SK-N-SH treated with all-trans-retinoic acid at 6 μM for 48 hours (cell line): Measurements from ENCODE around the gene CCDC69.

Experiments
- CSDC2 ChIP-seq: fragments of 250-450 bp; sonication (Bioruptor Pico); IDR thresholded peaks from 2 replicates; pipeline ENCODE4 v1.5.0; 2020; ENCODE audit warnings: mild to moderate bottlenecking, moderate library complexity
- ESRRG ChIP-seq: fragments of 250-450 bp; sonication (Bioruptor Pico); IDR thresholded peaks from 2 replicates; pipeline ENCODE4 v1.6.1; 2021; ENCODE audit warnings: mild to moderate bottlenecking
- ISL1 ChIP-seq: fragments of 250-450 bp; sonication (Bioruptor Pico); IDR thresholded peaks from 2 replicates; pipeline ENCODE4 v2.1.2; 2022; ENCODE audit warnings: mild to moderate bottlenecking, moderate library complexity
- PPARA ChIP-seq: fragments of 250-450 bp; sonication (Bioruptor Pico); IDR thresholded peaks from 2 replicates; pipeline ENCODE4 v1.5.0; 2020; ENCODE audit warnings: mild to moderate bottlenecking, borderline replicate concordance
- RARB ChIP-seq: fragments of 250-450 bp; sonication (Bioruptor Pico); IDR thresholded peaks from 2 replicates; pipeline ENCODE4 v1.8.0; 2021; ENCODE audit warnings: mild to moderate bottlenecking, moderate library complexity
- ZC3H10 ChIP-seq: fragments of 250-450 bp; sonication (Bioruptor Pico); IDR thresholded peaks from 2 replicates; pipeline ENCODE4 v1.5.1; 2021; ENCODE audit warnings: mild to moderate bottlenecking, moderate library complexity
- ZFP30 ChIP-seq: fragments of 450-650 bp; formaldehyde crosslinking; IDR thresholded peaks from 2 replicates; pipeline ENCODE4 v1.5.0; 2022; ENCODE audit warnings: mild to moderate bottlenecking, moderate library complexity
- TF ChIP-seq, protein P1 (sequence below): fragments of 250-450 bp; sonication (Bioruptor Pico); IDR thresholded peaks from 2 replicates; pipeline ENCODE4 v1.8.0; 2020; ENCODE audit warnings: mild to moderate bottlenecking, moderate library complexity, borderline replicate concordance
- TF ChIP-seq, protein P2 (sequence below): fragments of 250-450 bp; sonication (Bioruptor Pico); IDR thresholded peaks from 2 replicates; pipeline ENCODE4 v1.5.1; 2020; ENCODE audit warnings: low read depth, mild to moderate bottlenecking, moderate library complexity

DNA sequence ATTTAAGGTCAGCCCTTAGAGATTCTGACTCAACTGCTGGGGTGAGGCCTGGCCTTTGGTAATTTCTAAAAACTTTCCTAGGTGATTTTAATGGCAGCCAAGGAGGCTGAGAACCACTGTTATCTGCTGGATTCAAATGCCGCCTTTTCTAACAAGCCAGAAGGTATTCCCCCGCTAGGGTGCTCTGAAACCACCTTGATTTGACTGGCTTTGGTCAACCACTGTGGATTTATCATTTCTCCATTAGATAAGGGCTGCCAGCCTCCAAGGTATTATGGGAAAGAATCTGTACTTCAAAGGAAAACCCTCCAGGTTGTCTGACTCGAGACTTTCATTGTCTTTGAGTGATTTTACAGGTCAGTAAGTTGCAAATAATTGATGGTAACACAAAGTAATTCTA, 70.6 kb downstream of the CCDC69 start:
- TF ChIP-seq RARB (no peak), ZFP30 (CRISPR knock-in tag) (no peak), PPARA (no peak), ISL1 (CRISPR knock-in tag) (no peak), ESRRG (CRISPR knock-in tag) (no peak), CSDC2 (CRISPR knock-in tag) (no peak), ZC3H10 (CRISPR knock-in tag) (no peak)
- TF ChIP-seq, protein P1, sequence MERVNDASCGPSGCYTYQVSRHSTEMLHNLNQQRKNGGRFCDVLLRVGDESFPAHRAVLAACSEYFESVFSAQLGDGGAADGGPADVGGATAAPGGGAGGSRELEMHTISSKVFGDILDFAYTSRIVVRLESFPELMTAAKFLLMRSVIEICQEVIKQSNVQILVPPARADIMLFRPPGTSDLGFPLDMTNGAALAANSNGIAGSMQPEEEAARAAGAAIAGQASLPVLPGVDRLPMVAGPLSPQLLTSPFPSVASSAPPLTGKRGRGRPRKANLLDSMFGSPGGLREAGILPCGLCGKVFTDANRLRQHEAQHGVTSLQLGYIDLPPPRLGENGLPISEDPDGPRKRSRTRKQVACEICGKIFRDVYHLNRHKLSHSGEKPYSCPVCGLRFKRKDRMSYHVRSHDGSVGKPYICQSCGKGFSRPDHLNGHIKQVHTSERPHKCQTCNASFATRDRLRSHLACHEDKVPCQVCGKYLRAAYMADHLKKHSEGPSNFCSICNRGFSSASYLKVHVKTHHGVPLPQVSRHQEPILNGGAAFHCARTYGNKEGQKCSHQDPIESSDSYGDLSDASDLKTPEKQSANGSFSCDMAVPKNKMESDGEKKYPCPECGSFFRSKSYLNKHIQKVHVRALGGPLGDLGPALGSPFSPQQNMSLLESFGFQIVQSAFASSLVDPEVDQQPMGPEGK (CRISPR knock-in tag), result no peak
- TF ChIP-seq, protein P2, sequence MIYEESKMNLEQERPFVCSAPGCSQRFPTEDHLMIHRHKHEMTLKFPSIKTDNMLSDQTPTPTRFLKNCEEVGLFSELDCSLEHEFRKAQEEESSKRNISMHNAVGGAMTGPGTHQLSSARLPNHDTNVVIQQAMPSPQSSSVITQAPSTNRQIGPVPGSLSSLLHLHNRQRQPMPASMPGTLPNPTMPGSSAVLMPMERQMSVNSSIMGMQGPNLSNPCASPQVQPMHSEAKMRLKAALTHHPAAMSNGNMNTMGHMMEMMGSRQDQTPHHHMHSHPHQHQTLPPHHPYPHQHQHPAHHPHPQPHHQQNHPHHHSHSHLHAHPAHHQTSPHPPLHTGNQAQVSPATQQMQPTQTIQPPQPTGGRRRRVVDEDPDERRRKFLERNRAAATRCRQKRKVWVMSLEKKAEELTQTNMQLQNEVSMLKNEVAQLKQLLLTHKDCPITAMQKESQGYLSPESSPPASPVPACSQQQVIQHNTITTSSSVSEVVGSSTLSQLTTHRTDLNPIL (CRISPR knock-in tag), result no peak
